ENCODE measurements around the gene APPBP2. TPM values are rescaled to one million over a fixed set of nuclear protein-coding genes. Genes with fewer than 3 reads are reported as not detected.

APPBP2 gene
- total RNA-seq, 1 experiment from 2014 or later = 44.9 TPM

DNA sequence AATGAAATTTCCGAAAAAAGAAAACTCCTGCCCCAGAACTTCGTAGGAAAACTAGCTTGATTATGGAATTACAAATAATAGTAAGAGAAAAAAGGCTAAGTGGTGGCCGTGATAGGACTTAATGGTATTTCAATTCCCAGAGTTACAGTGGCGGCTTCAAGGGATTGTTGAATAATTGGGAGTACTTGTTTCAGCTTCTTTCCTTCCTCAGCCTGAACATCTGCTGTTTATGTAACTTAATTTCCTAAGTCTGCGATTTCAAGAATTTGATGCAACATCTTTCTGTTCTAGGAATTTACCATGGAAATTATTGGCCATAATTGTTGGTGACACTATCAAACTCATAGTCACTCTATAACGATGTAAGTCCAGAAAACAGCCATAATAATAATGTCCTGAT, 684 bp upstream of the APPBP2 start:
- TF ChIP-seq, protein P1, sequence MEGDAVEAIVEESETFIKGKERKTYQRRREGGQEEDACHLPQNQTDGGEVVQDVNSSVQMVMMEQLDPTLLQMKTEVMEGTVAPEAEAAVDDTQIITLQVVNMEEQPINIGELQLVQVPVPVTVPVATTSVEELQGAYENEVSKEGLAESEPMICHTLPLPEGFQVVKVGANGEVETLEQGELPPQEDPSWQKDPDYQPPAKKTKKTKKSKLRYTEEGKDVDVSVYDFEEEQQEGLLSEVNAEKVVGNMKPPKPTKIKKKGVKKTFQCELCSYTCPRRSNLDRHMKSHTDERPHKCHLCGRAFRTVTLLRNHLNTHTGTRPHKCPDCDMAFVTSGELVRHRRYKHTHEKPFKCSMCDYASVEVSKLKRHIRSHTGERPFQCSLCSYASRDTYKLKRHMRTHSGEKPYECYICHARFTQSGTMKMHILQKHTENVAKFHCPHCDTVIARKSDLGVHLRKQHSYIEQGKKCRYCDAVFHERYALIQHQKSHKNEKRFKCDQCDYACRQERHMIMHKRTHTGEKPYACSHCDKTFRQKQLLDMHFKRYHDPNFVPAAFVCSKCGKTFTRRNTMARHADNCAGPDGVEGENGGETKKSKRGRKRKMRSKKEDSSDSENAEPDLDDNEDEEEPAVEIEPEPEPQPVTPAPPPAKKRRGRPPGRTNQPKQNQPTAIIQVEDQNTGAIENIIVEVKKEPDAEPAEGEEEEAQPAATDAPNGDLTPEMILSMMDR (conservative IDR thresholded peaks at IDR 0.05; ENCODE audit: low read depth, low read length) = no peak
- no peak for TF ChIP-seq EZH2 (IDR thresholded peaks at IDR 0.05; ENCODE audit: borderline replicate concordance, low read depth, low read length, poor library complexity, severe bottlenecking)
- peak; percentile 10 for DNase-seq (ENCODE audit: low spot score)
- Histone ChIP-seq H3K36me3 (ENCODE audit: insufficient read depth, low read length, poor library complexity, severe bottlenecking) (no peaks in the 10 kb centered on the region), H3K27ac (ENCODE audit: low read depth, low read length, poor library complexity, severe bottlenecking) (peak overlapping the region; percentile 99), H3K27me3 (replicated peaks; ENCODE audit: insufficient read depth, low read depth, low read length, poor library complexity) (no peaks in the 10 kb centered on the region), H3K4me3 (ENCODE audit: low read depth, low read length, poor library complexity, severe bottlenecking) (peak overlapping the region; percentile 91), H3K9me3 (ENCODE audit: low read depth, low read length, poor library complexity, severe bottlenecking) (no peaks in the 10 kb centered on the region), H3K4me1 (ENCODE audit: insufficient read depth, low read length, poor library complexity, severe bottlenecking) (peaks cover 6% of the 10 kb centered on the region)
- BruUV-seq (replicated peaks) = no TSS peak
- ChIA-PET POLR2A (ENCODE audit: low non-redundant PET) (interaction anchor here (0.6 kb wide), 1 partner anchor 149 kb away, joined by 3 read pairs; no protein-coding TSS in a partner anchor), CTCF (no interaction called here)
- intact Hi-C loops (cut with micrococcal nuclease; ENCODE audit: unreplicated experiment) = no loop called here

DNA sequence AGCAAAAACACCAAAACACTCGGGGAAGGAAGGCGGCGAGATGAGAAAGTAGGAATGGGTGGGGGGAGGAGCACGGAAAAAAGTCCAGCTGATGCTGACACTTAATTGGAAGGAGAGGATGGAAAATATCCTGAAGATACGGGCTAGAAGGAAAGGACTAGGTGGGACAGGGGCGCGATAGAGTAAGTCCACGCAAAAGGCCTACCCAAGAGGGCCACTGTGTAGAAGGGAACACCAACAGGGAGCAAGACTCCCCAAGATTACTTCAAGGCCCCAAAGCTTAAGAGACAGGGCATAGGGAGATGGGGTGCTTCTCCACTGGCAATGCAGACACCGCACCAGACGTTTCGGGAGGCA, 736 bp downstream of the APPBP2 start:
- ChIA-PET POLR2A (ENCODE audit: low non-redundant PET) (no interaction called here), CTCF (no interaction called here)
- peak overlapping the region; percentile 91 for H3K4me3 ChIP-seq (ENCODE audit: low read depth, low read length, poor library complexity, severe bottlenecking)
- intact Hi-C loops (cut with micrococcal nuclease; ENCODE audit: unreplicated experiment) = no loop called here
- BruUV-seq (replicated peaks) = no TSS peak
- peaks cover 6% of the 10 kb centered on the region for H3K4me1 ChIP-seq (ENCODE audit: insufficient read depth, low read length, poor library complexity, severe bottlenecking)
- peak overlapping the region; percentile 99 for H3K27ac ChIP-seq (ENCODE audit: low read depth, low read length, poor library complexity, severe bottlenecking)
- no peaks in the 10 kb centered on the region for H3K27me3 ChIP-seq (replicated peaks; ENCODE audit: insufficient read depth, low read depth, low read length, poor library complexity)
- no peaks in the 10 kb centered on the region for H3K9me3 ChIP-seq (ENCODE audit: low read depth, low read length, poor library complexity, severe bottlenecking)
- TF ChIP-seq, protein P1 (conservative IDR thresholded peaks at IDR 0.05; ENCODE audit: low read depth, low read length) = no peak
- TF ChIP-seq EZH2 (IDR thresholded peaks at IDR 0.05; ENCODE audit: borderline replicate concordance, low read depth, low read length, poor library complexity, severe bottlenecking) = no peak
- H3K36me3 ChIP-seq (ENCODE audit: insufficient read depth, low read length, poor library complexity, severe bottlenecking) = no peaks in the 10 kb centered on the region
- DNase-seq (ENCODE audit: low spot score) = no peak

DNA sequence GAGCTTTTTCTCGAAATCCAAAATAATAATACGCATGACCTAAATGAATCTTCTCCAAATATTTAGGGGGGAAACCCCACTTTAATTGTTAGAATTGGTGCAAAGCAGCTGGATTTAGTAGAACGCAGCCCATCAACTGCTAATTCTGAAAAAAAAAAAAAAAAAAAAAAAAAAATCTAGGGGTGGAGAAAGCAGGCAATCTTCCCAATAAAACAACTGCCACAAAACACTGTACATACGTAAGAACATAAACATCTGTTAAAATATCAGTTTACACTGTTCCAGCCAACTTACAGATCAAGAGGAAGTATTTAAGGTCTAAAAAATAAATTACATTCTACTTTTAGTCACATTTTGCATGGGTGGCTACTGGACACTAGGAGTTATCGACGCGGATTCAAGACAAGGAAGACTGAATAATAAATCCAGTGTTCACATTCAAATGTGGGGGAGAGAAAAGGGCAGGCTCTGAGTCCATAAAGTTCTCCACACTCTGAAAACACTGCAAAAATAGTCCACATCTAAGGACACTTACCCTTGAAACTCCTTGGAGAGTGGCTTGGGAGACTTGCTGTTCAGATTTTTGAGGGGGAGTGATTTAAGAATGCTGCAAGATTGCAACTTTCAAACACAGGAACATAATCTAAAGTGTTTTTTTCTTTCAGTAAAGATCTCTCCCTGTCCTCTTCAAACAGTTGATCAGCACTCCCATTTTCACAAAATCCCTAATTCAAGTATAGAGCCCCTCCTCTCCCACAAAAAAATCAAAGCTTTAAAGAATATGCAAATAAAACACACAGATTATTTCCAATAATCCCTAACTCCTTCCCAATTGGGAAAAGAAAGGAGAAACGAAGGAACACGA, 1.3 kb downstream of the APPBP2 start:
- POLR2A ChIA-PET (ENCODE audit: low non-redundant PET) = no interaction called here
- H3K9me3 ChIP-seq (ENCODE audit: low read depth, low read length, poor library complexity, severe bottlenecking) = no peaks in the 10 kb centered on the region
- H3K4me1 ChIP-seq (ENCODE audit: insufficient read depth, low read length, poor library complexity, severe bottlenecking) = peaks cover 6% of the 10 kb centered on the region
- H3K4me3 ChIP-seq (ENCODE audit: low read depth, low read length, poor library complexity, severe bottlenecking) = peak overlapping the region; percentile 91
- H3K27ac ChIP-seq (ENCODE audit: low read depth, low read length, poor library complexity, severe bottlenecking) = peak overlapping the region; percentile 99
- TF ChIP-seq EZH2 (IDR thresholded peaks at IDR 0.05; ENCODE audit: borderline replicate concordance, low read depth, low read length, poor library complexity, severe bottlenecking) = no peak
- TF ChIP-seq, protein P1 (conservative IDR thresholded peaks at IDR 0.05; ENCODE audit: low read depth, low read length) = no peak
- CTCF ChIA-PET = no interaction called here
- no peaks in the 10 kb centered on the region for H3K36me3 ChIP-seq (ENCODE audit: insufficient read depth, low read length, poor library complexity, severe bottlenecking)
- TSS peak; percentile 51 for BruUV-seq (replicated peaks)
- intact Hi-C loops (cut with micrococcal nuclease; ENCODE audit: unreplicated experiment) = no loop called here
- peak; percentile 29 for DNase-seq (ENCODE audit: low spot score)
- no peaks in the 10 kb centered on the region for H3K27me3 ChIP-seq (replicated peaks; ENCODE audit: insufficient read depth, low read depth, low read length, poor library complexity)
